WTC11 (cell line): Measurements from ENCODE around the gene SPRR2D. TPM values are rescaled to one million over a fixed set of nuclear protein-coding genes. Genes with fewer than 3 reads are reported as not detected.
A peak's percentile ranks its signal among the peaks of the same experiment; 100 is the strongest.

Source experiments
- ATAC-seq: fragments of 200-7000 bp; cut with Tn5 transposase; 2 replicates; pipeline ENCODE4 v1.10.0; 2021; ENCODE audit warnings: mild to moderate bottlenecking, moderate library complexity
- CTCF ChIA-PET: fragments of 300-600 bp; sonication (Branson Sonifier 250); formaldehyde crosslinking; loops from one replicate; lab custom pipeline; 2021; ENCODE audit warnings: antibody characterized with exemption; lab: Charles Lee
- POLR2A ChIA-PET: fragments of 350-600 bp; sonication (Branson Sonifier 250); formaldehyde crosslinking; loops from one replicate; lab custom pipeline; 2021; ENCODE audit warnings: antibody characterized with exemption; lab: Charles Lee
- DNase-seq: peaks from one replicate; pipeline ENCODE4 v3.0.0; 2021; ENCODE audit warnings: low spot score
- H3K27ac Mint-ChIP-seq: 2 replicates; pipeline ENCODE4 v1.8.0; 2021; ENCODE audit warnings: mixed read lengths
- H3K27me3 Mint-ChIP-seq: 2 replicates; pipeline ENCODE4 v1.8.0; 2021; ENCODE audit warnings: low read depth, mild to moderate bottlenecking, moderate library complexity, mixed read lengths
- H3K36me3 Mint-ChIP-seq: 2 replicates; pipeline ENCODE4 v1.8.0; 2021; ENCODE audit warnings: mixed read lengths
- H3K4me1 Mint-ChIP-seq: 2 replicates; pipeline ENCODE4 v1.8.0; 2022; ENCODE audit warnings: mixed read lengths
- H3K4me3 Mint-ChIP-seq: 2 replicates; pipeline ENCODE4 v1.8.0; 2021; ENCODE audit warnings: mild to moderate bottlenecking, moderate library complexity, mixed read lengths
- H3K9me3 Mint-ChIP-seq: 2 replicates; pipeline ENCODE4 v1.8.0; 2021; ENCODE audit warnings: mixed read lengths
- ATF1 ChIP-seq: sonication (generic); formaldehyde crosslinking; IDR thresholded peaks from 2 replicates; pipeline ENCODE4 v1.8.1; 2023; ENCODE audit warnings: mild to moderate bottlenecking, moderate library complexity, missing genetic modification reagents
- ATF2 ChIP-seq: sonication (generic); formaldehyde crosslinking; IDR thresholded peaks from 2 replicates; pipeline ENCODE4 v1.8.1; 2022; ENCODE audit warnings: low read depth, missing genetic modification reagents, borderline replicate concordance
- ELF4 ChIP-seq: sonication (generic); formaldehyde crosslinking; IDR thresholded peaks from 2 replicates; pipeline ENCODE4 v1.8.1; 2022; ENCODE audit warnings: low read depth, mild to moderate bottlenecking, moderate library complexity, missing genetic modification reagents
- ETV6 ChIP-seq: sonication (generic); formaldehyde crosslinking; IDR thresholded peaks from 2 replicates; pipeline ENCODE4 v1.8.1; 2022; ENCODE audit warnings: mild to moderate bottlenecking, missing genetic modification reagents
- FOXK1 ChIP-seq: sonication (generic); formaldehyde crosslinking; IDR thresholded peaks from 2 replicates; pipeline ENCODE4 v1.8.0; 2022; ENCODE audit warnings: mild to moderate bottlenecking, moderate library complexity, missing genetic modification reagents
- FOXP1 ChIP-seq: sonication (generic); formaldehyde crosslinking; IDR thresholded peaks from 2 replicates; pipeline ENCODE4 v1.8.0; 2022; ENCODE audit warnings: missing genetic modification reagents, mild to moderate bottlenecking, moderate library complexity, borderline replicate concordance
- JAZF1 ChIP-seq: fragments of 250-450 bp; sonication (Bioruptor Pico); IDR thresholded peaks from 2 replicates; pipeline ENCODE4 v1.9.0; 2021; ENCODE audit warnings: moderate library complexity, mild to moderate bottlenecking, inconsistent platforms
- KAT7 ChIP-seq: sonication (generic); formaldehyde crosslinking; IDR thresholded peaks from 2 replicates; pipeline ENCODE4 v1.8.1; 2023; ENCODE audit warnings: missing genetic modification reagents, mild to moderate bottlenecking, borderline replicate concordance
- ZNF232 ChIP-seq: sonication (generic); formaldehyde crosslinking; IDR thresholded peaks from 2 replicates; pipeline ENCODE4 v1.8.0; 2022; ENCODE audit warnings: mild to moderate bottlenecking, missing genetic modification reagents
- ZNF263 ChIP-seq: sonication (generic); formaldehyde crosslinking; IDR thresholded peaks from 2 replicates; pipeline ENCODE4 v1.8.1; 2022; ENCODE audit warnings: low read depth, mild to moderate bottlenecking, moderate library complexity, missing genetic modification reagents
- ZNF396 ChIP-seq: fragments of 250-450 bp; sonication (Bioruptor Pico); IDR thresholded peaks from 2 replicates; pipeline ENCODE4 v1.8.0; 2021; ENCODE audit warnings: mild to moderate bottlenecking, moderate library complexity, borderline replicate concordance
- ZNF416 ChIP-seq: fragments of 250-450 bp; sonication (Bioruptor Pico); IDR thresholded peaks from 2 replicates; pipeline ENCODE4 v1.9.0; 2021; ENCODE audit warnings: mild to moderate bottlenecking, inconsistent platforms
- ZNF671 ChIP-seq: fragments of 250-450 bp; sonication (Bioruptor Pico); IDR thresholded peaks from 2 replicates; pipeline ENCODE4 v1.8.0; 2021; ENCODE audit warnings: mild to moderate bottlenecking
- ZSCAN18 ChIP-seq: fragments of 250-450 bp; sonication (Bioruptor Pico); IDR thresholded peaks from 2 replicates; pipeline ENCODE4 v2.1.2; 2022; ENCODE audit warnings: mild to moderate bottlenecking, moderate library complexity
- total RNA-seq: library from RNA; stranded (reverse); gene quantifications from 3 replicates; pipeline ENCODE4 v1.2.3, GENCODE V29; 2021
- TF ChIP-seq, protein P1 (sequence below): sonication (generic); formaldehyde crosslinking; conservative IDR thresholded peaks from 2 replicates; pipeline ENCODE4 v1.8.1; 2023; ENCODE audit warnings: mild to moderate bottlenecking, low read depth, missing genetic modification reagents, moderate library complexity
- TF ChIP-seq, protein P2 (sequence below): sonication (generic); formaldehyde crosslinking; IDR thresholded peaks from 2 replicates; pipeline ENCODE4 v1.8.0; 2022; ENCODE audit warnings: mild to moderate bottlenecking, missing genetic modification reagents
- TF ChIP-seq, protein P3 (sequence below): sonication (generic); formaldehyde crosslinking; IDR thresholded peaks from 2 replicates; pipeline ENCODE4 v1.8.1; 2023; ENCODE audit warnings: mild to moderate bottlenecking, missing genetic modification reagents
- TF ChIP-seq, protein P4 (sequence below): sonication (generic); formaldehyde crosslinking; IDR thresholded peaks from 2 replicates; pipeline ENCODE4 v1.8.0; 2023; ENCODE audit warnings: missing genetic modification reagents
- TF ChIP-seq, protein P5 (sequence below): sonication (generic); formaldehyde crosslinking; IDR thresholded peaks from 2 replicates; pipeline ENCODE4 v1.8.1; 2023; ENCODE audit warnings: mild to moderate bottlenecking, missing genetic modification reagents
- TF ChIP-seq, protein P6 (sequence below): sonication (generic); formaldehyde crosslinking; IDR thresholded peaks from 2 replicates; pipeline ENCODE4 v1.8.0; 2023; ENCODE audit warnings: missing genetic modification reagents, mild to moderate bottlenecking, borderline replicate concordance

SPRR2D gene
- total RNA-seq, 1 experiment from 2014 or later: not detected

DNA sequence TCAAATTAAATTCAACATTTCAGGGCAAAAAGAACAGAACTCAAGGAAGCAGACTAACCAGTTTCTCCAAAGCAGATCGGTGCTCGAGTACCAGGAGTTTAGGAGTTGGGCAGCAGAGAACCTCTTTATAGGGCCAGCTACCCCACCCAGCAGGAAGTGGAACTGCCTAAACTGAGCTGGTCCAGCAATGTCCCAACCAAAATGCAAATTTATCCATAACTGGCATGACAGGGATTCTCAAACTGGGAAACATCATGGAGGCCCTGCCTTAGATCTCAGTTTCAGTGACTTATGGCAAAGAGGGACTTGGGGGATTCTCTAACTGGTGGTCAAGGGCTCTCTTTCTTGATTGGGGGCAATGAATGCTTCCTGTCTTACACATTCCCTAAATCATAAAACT is 30.6 kb upstream of the SPRR2D start, which contains the start of gene SPRR2B:
Gene SPRR2B, minus strand, starts transcription at position 101 of the 400 bp plus-strand sequence. CDS start 772 bp downstream, outside the sequence.
- CTCF ChIA-PET: no interaction called here
- TF ChIP-seq ZSCAN18 (CRISPR knock-in tag): no peak
- no peak for TF ChIP-seq ELF4 (CRISPR knock-in tag)
- TF ChIP-seq ATF1 (CRISPR knock-in tag): no peak
- TF ChIP-seq ZNF671 (CRISPR knock-in tag): no peak
- TF ChIP-seq, protein P1, sequence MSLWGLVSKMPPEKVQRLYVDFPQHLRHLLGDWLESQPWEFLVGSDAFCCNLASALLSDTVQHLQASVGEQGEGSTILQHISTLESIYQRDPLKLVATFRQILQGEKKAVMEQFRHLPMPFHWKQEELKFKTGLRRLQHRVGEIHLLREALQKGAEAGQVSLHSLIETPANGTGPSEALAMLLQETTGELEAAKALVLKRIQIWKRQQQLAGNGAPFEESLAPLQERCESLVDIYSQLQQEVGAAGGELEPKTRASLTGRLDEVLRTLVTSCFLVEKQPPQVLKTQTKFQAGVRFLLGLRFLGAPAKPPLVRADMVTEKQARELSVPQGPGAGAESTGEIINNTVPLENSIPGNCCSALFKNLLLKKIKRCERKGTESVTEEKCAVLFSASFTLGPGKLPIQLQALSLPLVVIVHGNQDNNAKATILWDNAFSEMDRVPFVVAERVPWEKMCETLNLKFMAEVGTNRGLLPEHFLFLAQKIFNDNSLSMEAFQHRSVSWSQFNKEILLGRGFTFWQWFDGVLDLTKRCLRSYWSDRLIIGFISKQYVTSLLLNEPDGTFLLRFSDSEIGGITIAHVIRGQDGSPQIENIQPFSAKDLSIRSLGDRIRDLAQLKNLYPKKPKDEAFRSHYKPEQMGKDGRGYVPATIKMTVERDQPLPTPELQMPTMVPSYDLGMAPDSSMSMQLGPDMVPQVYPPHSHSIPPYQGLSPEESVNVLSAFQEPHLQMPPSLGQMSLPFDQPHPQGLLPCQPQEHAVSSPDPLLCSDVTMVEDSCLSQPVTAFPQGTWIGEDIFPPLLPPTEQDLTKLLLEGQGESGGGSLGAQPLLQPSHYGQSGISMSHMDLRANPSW: no peak
- TF ChIP-seq ZNF396 (CRISPR knock-in tag): no peak
- TF ChIP-seq, protein P2, sequence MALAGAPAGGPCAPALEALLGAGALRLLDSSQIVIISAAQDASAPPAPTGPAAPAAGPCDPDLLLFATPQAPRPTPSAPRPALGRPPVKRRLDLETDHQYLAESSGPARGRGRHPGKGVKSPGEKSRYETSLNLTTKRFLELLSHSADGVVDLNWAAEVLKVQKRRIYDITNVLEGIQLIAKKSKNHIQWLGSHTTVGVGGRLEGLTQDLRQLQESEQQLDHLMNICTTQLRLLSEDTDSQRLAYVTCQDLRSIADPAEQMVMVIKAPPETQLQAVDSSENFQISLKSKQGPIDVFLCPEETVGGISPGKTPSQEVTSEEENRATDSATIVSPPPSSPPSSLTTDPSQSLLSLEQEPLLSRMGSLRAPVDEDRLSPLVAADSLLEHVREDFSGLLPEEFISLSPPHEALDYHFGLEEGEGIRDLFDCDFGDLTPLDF: no peak
- TF ChIP-seq, protein P3, sequence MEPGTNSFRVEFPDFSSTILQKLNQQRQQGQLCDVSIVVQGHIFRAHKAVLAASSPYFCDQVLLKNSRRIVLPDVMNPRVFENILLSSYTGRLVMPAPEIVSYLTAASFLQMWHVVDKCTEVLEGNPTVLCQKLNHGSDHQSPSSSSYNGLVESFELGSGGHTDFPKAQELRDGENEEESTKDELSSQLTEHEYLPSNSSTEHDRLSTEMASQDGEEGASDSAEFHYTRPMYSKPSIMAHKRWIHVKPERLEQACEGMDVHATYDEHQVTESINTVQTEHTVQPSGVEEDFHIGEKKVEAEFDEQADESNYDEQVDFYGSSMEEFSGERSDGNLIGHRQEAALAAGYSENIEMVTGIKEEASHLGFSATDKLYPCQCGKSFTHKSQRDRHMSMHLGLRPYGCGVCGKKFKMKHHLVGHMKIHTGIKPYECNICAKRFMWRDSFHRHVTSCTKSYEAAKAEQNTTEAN (CRISPR knock-in tag): no peak
- no peak for TF ChIP-seq JAZF1 (CRISPR knock-in tag)
- TF ChIP-seq, protein P4, sequence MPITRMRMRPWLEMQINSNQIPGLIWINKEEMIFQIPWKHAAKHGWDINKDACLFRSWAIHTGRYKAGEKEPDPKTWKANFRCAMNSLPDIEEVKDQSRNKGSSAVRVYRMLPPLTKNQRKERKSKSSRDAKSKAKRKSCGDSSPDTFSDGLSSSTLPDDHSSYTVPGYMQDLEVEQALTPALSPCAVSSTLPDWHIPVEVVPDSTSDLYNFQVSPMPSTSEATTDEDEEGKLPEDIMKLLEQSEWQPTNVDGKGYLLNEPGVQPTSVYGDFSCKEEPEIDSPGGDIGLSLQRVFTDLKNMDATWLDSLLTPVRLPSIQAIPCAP: no peak
- no peak for TF ChIP-seq FOXK1
- TF ChIP-seq ZNF263 (CRISPR knock-in tag): no peak
- no peak for TF ChIP-seq ZNF416 (CRISPR knock-in tag)
- TF ChIP-seq, all 79 proteins: peak for 0
- Mint-ChIP-seq H3K27me3 (no peaks in the 10 kb centered on the region), H3K4me3 (no peak within 1 kb of the TSS), H3K9me3 (no peaks in the 10 kb centered on the region), H3K36me3 (no peaks in the 10 kb centered on the region), H3K4me1 (no peaks in the 10 kb centered on the region), H3K27ac (no peak within 1 kb of the TSS)
- DNase-seq (no peak), ATAC-seq (no peak)
- POLR2A ChIA-PET: no interaction called here

DNA sequence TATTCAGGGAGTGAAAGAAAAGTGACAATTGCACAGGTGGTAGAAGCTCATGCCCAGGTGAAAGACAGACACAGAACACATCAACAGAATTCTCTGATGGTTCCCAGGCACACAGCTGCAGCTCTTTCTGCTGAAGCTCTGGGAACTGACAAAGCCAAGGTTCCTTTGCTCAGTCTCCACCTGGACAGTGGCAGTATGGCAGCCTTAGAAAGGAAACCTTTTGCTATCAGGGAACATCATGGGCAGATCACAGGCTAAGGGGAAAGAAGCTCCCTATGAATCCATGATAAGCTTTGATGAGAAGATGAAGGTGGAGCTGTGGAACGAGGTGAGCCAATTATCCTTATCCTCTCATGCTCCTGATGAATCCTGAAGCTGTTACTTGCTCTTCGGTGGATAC is 29.3 kb upstream of the SPRR2D start:
- no peak overlapping the region for H3K27ac Mint-ChIP-seq
- no peak overlapping the region for H3K4me3 Mint-ChIP-seq
- ChIA-PET CTCF (interaction anchor here (1.4 to 1.6 kb wide), 2 partner anchors 38 to 122 kb away, joined by 3 read pairs; no protein-coding TSS in a partner anchor), POLR2A (no interaction called here)
- peaks cover 4% of the 10 kb centered on the region for H3K27me3 Mint-ChIP-seq
- ATAC-seq: peak; percentile 39; the same call in 1 of the 2 replicates
- no peaks in the 10 kb centered on the region for H3K9me3 Mint-ChIP-seq
- no peaks in the 10 kb centered on the region for H3K36me3 Mint-ChIP-seq
- H3K4me1 Mint-ChIP-seq: no peaks in the 10 kb centered on the region
- no peak for DNase-seq
- TF ChIP-seq FOXP1 (no peak), ETV6 (CRISPR knock-in tag) (no peak), ZNF232 (CRISPR knock-in tag) (no peak), ATF2 (CRISPR knock-in tag) (no peak), KAT7 (no peak)
- TF ChIP-seq, protein P5, sequence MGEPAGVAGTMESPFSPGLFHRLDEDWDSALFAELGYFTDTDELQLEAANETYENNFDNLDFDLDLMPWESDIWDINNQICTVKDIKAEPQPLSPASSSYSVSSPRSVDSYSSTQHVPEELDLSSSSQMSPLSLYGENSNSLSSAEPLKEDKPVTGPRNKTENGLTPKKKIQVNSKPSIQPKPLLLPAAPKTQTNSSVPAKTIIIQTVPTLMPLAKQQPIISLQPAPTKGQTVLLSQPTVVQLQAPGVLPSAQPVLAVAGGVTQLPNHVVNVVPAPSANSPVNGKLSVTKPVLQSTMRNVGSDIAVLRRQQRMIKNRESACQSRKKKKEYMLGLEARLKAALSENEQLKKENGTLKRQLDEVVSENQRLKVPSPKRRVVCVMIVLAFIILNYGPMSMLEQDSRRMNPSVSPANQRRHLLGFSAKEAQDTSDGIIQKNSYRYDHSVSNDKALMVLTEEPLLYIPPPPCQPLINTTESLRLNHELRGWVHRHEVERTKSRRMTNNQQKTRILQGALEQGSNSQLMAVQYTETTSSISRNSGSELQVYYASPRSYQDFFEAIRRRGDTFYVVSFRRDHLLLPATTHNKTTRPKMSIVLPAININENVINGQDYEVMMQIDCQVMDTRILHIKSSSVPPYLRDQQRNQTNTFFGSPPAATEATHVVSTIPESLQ (CRISPR knock-in tag): no peak
- TF ChIP-seq, protein P6, sequence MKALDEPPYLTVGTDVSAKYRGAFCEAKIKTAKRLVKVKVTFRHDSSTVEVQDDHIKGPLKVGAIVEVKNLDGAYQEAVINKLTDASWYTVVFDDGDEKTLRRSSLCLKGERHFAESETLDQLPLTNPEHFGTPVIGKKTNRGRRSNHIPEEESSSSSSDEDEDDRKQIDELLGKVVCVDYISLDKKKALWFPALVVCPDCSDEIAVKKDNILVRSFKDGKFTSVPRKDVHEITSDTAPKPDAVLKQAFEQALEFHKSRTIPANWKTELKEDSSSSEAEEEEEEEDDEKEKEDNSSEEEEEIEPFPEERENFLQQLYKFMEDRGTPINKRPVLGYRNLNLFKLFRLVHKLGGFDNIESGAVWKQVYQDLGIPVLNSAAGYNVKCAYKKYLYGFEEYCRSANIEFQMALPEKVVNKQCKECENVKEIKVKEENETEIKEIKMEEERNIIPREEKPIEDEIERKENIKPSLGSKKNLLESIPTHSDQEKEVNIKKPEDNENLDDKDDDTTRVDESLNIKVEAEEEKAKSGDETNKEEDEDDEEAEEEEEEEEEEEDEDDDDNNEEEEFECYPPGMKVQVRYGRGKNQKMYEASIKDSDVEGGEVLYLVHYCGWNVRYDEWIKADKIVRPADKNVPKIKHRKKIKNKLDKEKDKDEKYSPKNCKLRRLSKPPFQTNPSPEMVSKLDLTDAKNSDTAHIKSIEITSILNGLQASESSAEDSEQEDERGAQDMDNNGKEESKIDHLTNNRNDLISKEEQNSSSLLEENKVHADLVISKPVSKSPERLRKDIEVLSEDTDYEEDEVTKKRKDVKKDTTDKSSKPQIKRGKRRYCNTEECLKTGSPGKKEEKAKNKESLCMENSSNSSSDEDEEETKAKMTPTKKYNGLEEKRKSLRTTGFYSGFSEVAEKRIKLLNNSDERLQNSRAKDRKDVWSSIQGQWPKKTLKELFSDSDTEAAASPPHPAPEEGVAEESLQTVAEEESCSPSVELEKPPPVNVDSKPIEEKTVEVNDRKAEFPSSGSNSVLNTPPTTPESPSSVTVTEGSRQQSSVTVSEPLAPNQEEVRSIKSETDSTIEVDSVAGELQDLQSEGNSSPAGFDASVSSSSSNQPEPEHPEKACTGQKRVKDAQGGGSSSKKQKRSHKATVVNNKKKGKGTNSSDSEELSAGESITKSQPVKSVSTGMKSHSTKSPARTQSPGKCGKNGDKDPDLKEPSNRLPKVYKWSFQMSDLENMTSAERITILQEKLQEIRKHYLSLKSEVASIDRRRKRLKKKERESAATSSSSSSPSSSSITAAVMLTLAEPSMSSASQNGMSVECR (CRISPR knock-in tag): no peak
